ENCODE measurements around the gene TRAPPC12.

GRCh38 chr2:3338340-3338739 lies 41.2 kb upstream of the TRAPPC12 start:
- TF ChIP-seq CTCF (IDR thresholded peaks at IDR 0.05) (no peak), POLR2A (IDR thresholded peaks at IDR 0.05) (no peak)
